IMR-90 (cell line): ENCODE measurements around the gene LNX1. TPM values are rescaled to one million over a fixed set of nuclear protein-coding genes. Genes with fewer than 3 reads are reported as not detected.

Source experiments
- ATAC-seq: fragments of 200-7000 bp; cut with Tn5 transposase; 2 replicates; pipeline ENCODE4 v1.9.1; 2020; ENCODE audit warnings: low read depth, mild to moderate bottlenecking, moderate library complexity
- BruUV-seq: library from RNA; stranded (reverse); fragments of 400-500 nt; replicated peaks from 2 replicates; lab custom pipeline; 2021; lab: Mats Ljungman, UMichigan
- CTCF ChIA-PET: fragments of 300-600 bp; formaldehyde crosslinking; extraction: SDS; loops from one replicate; lab custom pipeline; 2021; ENCODE audit warnings: antibody characterized with exemption; lab: Yijun Ruan, JAX
- POLR2A ChIA-PET: fragments of 300-600 bp; sonication (Branson Sonifier 250); formaldehyde crosslinking; loops from one replicate; lab custom pipeline; 2022; ENCODE audit warnings: antibody characterized with exemption; ENCODE audit not compliant: unreplicated experiment; lab: Charles Lee
- DNase-seq: peaks from one replicate; pipeline ENCODE4 v3.0.0; 2013
- H2AFZ ChIP-seq: replicated peaks from 2 replicates; pipeline ENCODE3; 2013; ENCODE audit warnings: low read length, mild to moderate bottlenecking; ENCODE audit not compliant: poor library complexity
- H2AK5ac ChIP-seq: 2 replicates; pipeline ENCODE4 v1.6.1; 2013; ENCODE audit warnings: low read depth, low read length, inconsistent platforms
- H2AK9ac ChIP-seq: replicated peaks from 2 replicates; pipeline ENCODE3; 2013; ENCODE audit warnings: mild to moderate bottlenecking, low read depth, low read length, moderate library complexity; ENCODE audit not compliant: poor library complexity
- H2BK120ac ChIP-seq: 2 replicates; pipeline ENCODE4 v1.6.1; 2013; ENCODE audit warnings: low read depth, low read length, inconsistent platforms
- H2BK15ac ChIP-seq: 3 replicates; pipeline ENCODE4 v1.6.1; 2013; ENCODE audit warnings: low read depth, low read length, inconsistent platforms
- H2BK20ac ChIP-seq: 2 replicates; pipeline ENCODE4 v1.6.1; 2013; ENCODE audit warnings: low read depth, mild to moderate bottlenecking, inconsistent platforms, low read length, moderate library complexity
- H2BK5ac ChIP-seq: 2 replicates; pipeline ENCODE4 v1.6.1; 2013; ENCODE audit warnings: mild to moderate bottlenecking, low read depth, low read length, inconsistent platforms; ENCODE audit not compliant: poor library complexity, severe bottlenecking
- H3K14ac ChIP-seq: replicated peaks from 2 replicates; pipeline ENCODE4 v1.6.1; 2013; ENCODE audit warnings: low read depth, low read length, inconsistent platforms
- H3K18ac ChIP-seq: 2 replicates; pipeline ENCODE4 v1.6.1; 2013; ENCODE audit warnings: low read depth, low read length, control low read depth
- H3K23ac ChIP-seq: 2 replicates; pipeline ENCODE4 v1.6.1; 2013; ENCODE audit warnings: low read depth, low read length, inconsistent platforms
- H3K27ac ChIP-seq: 2 replicates; pipeline ENCODE4 v1.5.1; 2013; ENCODE audit warnings: mild to moderate bottlenecking, control low read depth, low read length; ENCODE audit not compliant: insufficient read depth
- H3K27me3 ChIP-seq: 2 replicates; pipeline ENCODE4 v1.6.1; 2013; ENCODE audit warnings: low read length; ENCODE audit not compliant: control insufficient read depth, insufficient read depth
- H3K36me3 ChIP-seq: 2 replicates; pipeline ENCODE4 v1.6.1; 2013; ENCODE audit warnings: low read length, mixed read lengths; ENCODE audit not compliant: control insufficient read depth, insufficient read depth
- H3K4ac ChIP-seq: 2 replicates; pipeline ENCODE4 v1.6.1; 2013; ENCODE audit warnings: low read depth, low read length, inconsistent platforms
- H3K4me1 ChIP-seq: 2 replicates; pipeline ENCODE4 v1.6.1; 2013; ENCODE audit warnings: low read length, mixed read lengths; ENCODE audit not compliant: control insufficient read depth, insufficient read depth
- H3K4me2 ChIP-seq: 2 replicates; pipeline ENCODE4 v1.6.1; 2013; ENCODE audit warnings: low read depth, mild to moderate bottlenecking, control low read depth, low read length, moderate library complexity
- H3K4me3 ChIP-seq: 2 replicates; pipeline ENCODE4 v1.5.1; 2013; ENCODE audit warnings: low read depth, mild to moderate bottlenecking, control low read depth, low read length, moderate library complexity; ENCODE audit not compliant: insufficient read depth
- H3K56ac ChIP-seq: 2 replicates; pipeline ENCODE4 v1.6.1; 2013; ENCODE audit warnings: low read length, inconsistent platforms; ENCODE audit not compliant: insufficient read depth; ENCODE audit errors: extremely low read depth
- H3K79me1 ChIP-seq, 2 experiments: 2 replicates each; pipeline ENCODE4 v1.6.1; 2013; ENCODE audit warnings: low read length in 2 of 2, inconsistent platforms in 1 of 2, low read depth in 1 of 2
- H3K9ac ChIP-seq: 2 replicates; pipeline ENCODE4 v1.6.1; 2013; ENCODE audit warnings: low read depth, low read length, control low read depth
- H3K9me1 ChIP-seq: 2 replicates; pipeline ENCODE4 v1.6.1; 2013; ENCODE audit warnings: low read length, inconsistent platforms; ENCODE audit not compliant: insufficient read depth
- H3K9me3 ChIP-seq: 2 replicates; pipeline ENCODE4 v1.6.1; 2013; ENCODE audit warnings: low read length; ENCODE audit not compliant: control insufficient read depth, insufficient read depth
- H4K20me1 ChIP-seq: 2 replicates; pipeline ENCODE4 v1.6.1; 2013; ENCODE audit warnings: low read length, inconsistent platforms; ENCODE audit not compliant: insufficient read depth
- H4K5ac ChIP-seq: 2 replicates; pipeline ENCODE4 v1.6.1; 2013; ENCODE audit warnings: mild to moderate bottlenecking, low read depth, low read length, control low read depth
- H4K8ac ChIP-seq, 2 experiments: 2 replicates each; pipeline ENCODE4 v1.6.1; 2013; ENCODE audit warnings: low read depth in 2 of 2, low read length in 2 of 2, control low read depth in 1 of 2, inconsistent platforms in 1 of 2
- H4K91ac ChIP-seq: 2 replicates; pipeline ENCODE4 v1.6.1; 2013; ENCODE audit warnings: low read depth, low read length, inconsistent platforms; ENCODE audit not compliant: insufficient read depth
- BHLHE40 ChIP-seq: fragments of 150-350 bp; IDR thresholded peaks from 2 replicates; pipeline ENCODE4 v1.6.1; 2016; ENCODE audit warnings: mild to moderate bottlenecking, low read depth, low read length
- CEBPB ChIP-seq: IDR thresholded peaks from 2 replicates; pipeline ENCODE4 v1.6.1; 2012; ENCODE audit warnings: low read depth, low read length, improper control_type of control experiment
- CHD1 ChIP-seq: IDR thresholded peaks from 2 replicates; pipeline ENCODE4 v1.6.1; 2012; ENCODE audit warnings: low read depth, low read length, improper control_type of control experiment
- CTCF ChIP-seq: conservative IDR thresholded peaks from 2 replicates; pipeline ENCODE4 v1.5.1; 2012; ENCODE audit warnings: mild to moderate bottlenecking, low read depth, low read length, improper control_type of control experiment
- ELK1 ChIP-seq: fragments of 150-350 bp; IDR thresholded peaks from 2 replicates; pipeline ENCODE4 v1.6.1; 2016; ENCODE audit warnings: low read depth, mild to moderate bottlenecking, low read length, moderate library complexity, borderline replicate concordance
- FOS ChIP-seq: fragments of 150-350 bp; IDR thresholded peaks from 2 replicates; pipeline ENCODE4 v1.6.1; 2016; ENCODE audit warnings: low read depth, low read length
- MAZ ChIP-seq: IDR thresholded peaks from 2 replicates; pipeline ENCODE4 v1.6.1; 2012; ENCODE audit warnings: low read depth, mild to moderate bottlenecking, low read length, improper control_type of control experiment, moderate library complexity, borderline replicate concordance
- RAD21 ChIP-seq: IDR thresholded peaks from 2 replicates; pipeline ENCODE4 v1.6.1; 2012; ENCODE audit warnings: low read length, improper control_type of control experiment
- RCOR1 ChIP-seq: IDR thresholded peaks from 2 replicates; pipeline ENCODE4 v1.6.1; 2012; ENCODE audit warnings: mild to moderate bottlenecking, low read length, improper control_type of control experiment; ENCODE audit not compliant: insufficient replicate concordance
- RFX5 ChIP-seq: IDR thresholded peaks from 2 replicates; pipeline ENCODE4 v1.8.0; 2012; ENCODE audit warnings: low read depth, mild to moderate bottlenecking, low read length, moderate library complexity
- USF2 ChIP-seq: fragments of 150-350 bp; IDR thresholded peaks from 2 replicates; pipeline ENCODE4 v1.6.1; 2017; ENCODE audit warnings: mild to moderate bottlenecking, antibody characterized with exemption, low read length, low read depth
- WGBS, 2 experiments: methylation state at CpG; one replicate each; pipeline versions ENCODE4 v1.1.5 to v1.1.7; 2013; ENCODE audit warnings: missing lambda C conversion rate in 2 of 2; ENCODE audit not compliant: insufficient read length in 1 of 2; ENCODE audit errors: extremely low coverage in 2 of 2; 5-methylcytosine and 5-hydroxymethylcytosine counted together
- dilution Hi-C: fragments of 300-500 bp; cut with HindIII; formaldehyde crosslinking; loops from one replicate; pipeline ENCODE4 v1.14.3; 2018; ENCODE audit warnings: low sequenced_read_pairs; ENCODE audit not compliant: unreplicated experiment
- in situ Hi-C: fragments of 300-500 bp; cut with MboI; formaldehyde crosslinking; loops from 3 replicates; pipeline ENCODE4 v1.14.3; 2019; ENCODE audit warnings: low sequenced_read_pairs, inconsistent platforms, mixed read lengths
- intact Hi-C: fragments of 100-400 bp; cut with micrococcal nuclease; formaldehyde crosslinking; loops from 2 replicates; pipeline ENCODE4 v1.10.0; 2022
- polyA plus RNA-seq, 3 experiments: library from polyadenylated mRNA; depleted of rRNA; stranded (reverse); fragments of >200 nt; gene quantifications; 2 replicates each; pipeline ENCODE4 v1.2.3, GENCODE V29; 2012; ENCODE audit warnings: low replicate concordance in 1 of 3
- total RNA-seq: library from RNA; depleted of rRNA; stranded (reverse); fragments of >200 nt; gene quantifications from 2 replicates; pipeline ENCODE4 v1.2.3, GENCODE V29; 2012

Gene LNX1
- total and polyA plus RNA-seq, 2 of the 4 experiments (the other 2 are of a cell fraction): 0.15 to 0.36 TPM

GRCh38 chr4:53494851-53495250, 96.4 kb downstream of the LNX1 start:
- Histone ChIP-seq H2BK15ac (no peak overlapping the region), H3K4me2 (no peak overlapping the region), H4K8ac (no peak overlapping the region), H3K14ac (no peak overlapping the region), H3K9me1 (peaks cover 3% of the 10 kb centered on the region; the same call in 1 of the 2 replicates), H2BK5ac (no peak overlapping the region), H3K18ac (no peak overlapping the region), H2BK120ac (no peak overlapping the region), H2AFZ (no peak overlapping the region), H3K27me3 (no peaks in the 10 kb centered on the region), H4K91ac (no peak overlapping the region), H3K56ac (no peak overlapping the region), H3K23ac (no peak overlapping the region), H2BK20ac (no peak overlapping the region), H3K9me3 (no peaks in the 10 kb centered on the region), H2AK9ac (no peak overlapping the region), H2AK5ac (no peak overlapping the region), H3K79me1 (no peaks in the 10 kb centered on the region), H3K36me3 (no peaks in the 10 kb centered on the region), H4K20me1 (no peaks in the 10 kb centered on the region), H4K5ac (no peak overlapping the region), H3K4me1 (peaks cover 10% of the 10 kb centered on the region), H3K4me3 (no peak overlapping the region), H3K4ac (no peak overlapping the region), H3K27ac (no peak overlapping the region), H3K9ac (no peak overlapping the region)
- 100% methylated on average over 2 of the region's 6 CpGs for WGBS, 2 experiments
- POLR2A ChIA-PET: no interaction called here
- dilution Hi-C loops (no loop called here), in situ Hi-C loops (loop anchor here (10.0 kb wide), 1 partner anchor 730 kb away; the partner anchor contains the start of gene PDGFRA), intact Hi-C loops (loop anchor here (5.0 to 10.0 kb wide), 2 partner anchors 82 to 290 kb away; no protein-coding TSS in a partner anchor)
- ATAC-seq (no peak), DNase-seq (no peak)
- no peak for TF ChIP-seq CHD1
- no peak for TF ChIP-seq CEBPB
- no peak for TF ChIP-seq RCOR1
- TF ChIP-seq MAZ: no peak
- no peak for TF ChIP-seq CTCF
- no peak for TF ChIP-seq ELK1
- no peak for TF ChIP-seq RAD21
- no peak for TF ChIP-seq BHLHE40
- no peak for TF ChIP-seq USF2
- no peak for TF ChIP-seq FOS
- no peak for TF ChIP-seq RFX5
- CTCF ChIA-PET: no interaction called here
- no TSS peak for BruUV-seq
